Ovary (tissue), 3 donors: Measurements from ENCODE around the gene SLC22A23.

Experiments
- CTCF ChIP-seq, 3 donors: fragments of 450-650 bp in 2 of 3; fragments of 200-600 bp in 1 of 3; IDR thresholded peaks; one replicate each; pipeline versions ENCODE4 v1.5.1 to v1.8.0; 2016 to 2022; ENCODE audit warnings: antibody characterized with exemption in 3 of 3, mild to moderate bottlenecking in 1 of 3
- EP300 ChIP-seq: sonication (generic); formaldehyde crosslinking; IDR thresholded peaks from one replicate; pipeline ENCODE4 v1.6.1; 2017; ENCODE audit warnings: antibody characterized with exemption
- POLR2A ChIP-seq: fragments of 450-650 bp; IDR thresholded peaks from one replicate; pipeline ENCODE4 v1.6.1; 2017; ENCODE audit warnings: antibody characterized with exemption, mild to moderate bottlenecking, moderate library complexity
- donor health status: DM: no; HTN: no; CAD: no.

- no peak for TF ChIP-seq POLR2A
- TF ChIP-seq CTCF (IDR thresholded peaks at IDR 0.05), result no peak
- no peak for TF ChIP-seq EP300
Observed at GRCh38 chr6:3272911-3273547, 183.8 kb downstream of the SLC22A23 start.
